Measurements from ENCODE around the gene CDC42.
"Not testable (repeated sequence)": the region's sequence is repeated elsewhere in the genome, so short reads cannot be mapped to it uniquely, and the experiment has no call there.

The CDC42 gene

GRCh38 chr1:22076346-22076745 lies 23.8 kb downstream of the CDC42 start:
- DNase-seq (ENCODE audit: insufficient read length, low spot score) (no peak), FAIRE-seq (no peak)
- no peak for TF ChIP-seq PAX5 (IDR thresholded peaks at IDR 0.05; ENCODE audit: insufficient read depth, low read length, severe bottlenecking)
- no peak for TF ChIP-seq TAF1 (IDR thresholded peaks at IDR 0.05; ENCODE audit: low read depth, low read length)
- TF ChIP-seq POLR2AphosphoS5 (IDR thresholded peaks at IDR 0.05; ENCODE audit: low read depth, low read length): no peak
- TF ChIP-seq POU2F2 (IDR thresholded peaks at IDR 0.05; ENCODE audit: low read depth, low read length): no peak
- no peak for TF ChIP-seq SPI1 (IDR thresholded peaks at IDR 0.05; ENCODE audit: low read depth, low read length)
- TF ChIP-seq POLR2A (IDR thresholded peaks at IDR 0.05; ENCODE audit: low read depth, low read length): no peak

GRCh38 chr1:22077728-22078127 lies 25.2 kb downstream of the CDC42 start:
- FAIRE-seq: peak; percentile 88
- no peak for TF ChIP-seq POLR2AphosphoS5 (IDR thresholded peaks at IDR 0.05; ENCODE audit: low read depth, low read length)
- TF ChIP-seq PAX5 (IDR thresholded peaks at IDR 0.05; ENCODE audit: insufficient read depth, low read length, severe bottlenecking): no peak
- TF ChIP-seq POU2F2 (IDR thresholded peaks at IDR 0.05; ENCODE audit: low read depth, low read length): no peak
- peak; percentile 60 for TF ChIP-seq SPI1 (IDR thresholded peaks at IDR 0.05; ENCODE audit: low read depth, low read length)
- TF ChIP-seq POLR2A (IDR thresholded peaks at IDR 0.05; ENCODE audit: low read depth, low read length): no peak
- TF ChIP-seq TAF1 (IDR thresholded peaks at IDR 0.05; ENCODE audit: low read depth, low read length): no peak
- no peak for DNase-seq (ENCODE audit: insufficient read length, low spot score)

DNA sequence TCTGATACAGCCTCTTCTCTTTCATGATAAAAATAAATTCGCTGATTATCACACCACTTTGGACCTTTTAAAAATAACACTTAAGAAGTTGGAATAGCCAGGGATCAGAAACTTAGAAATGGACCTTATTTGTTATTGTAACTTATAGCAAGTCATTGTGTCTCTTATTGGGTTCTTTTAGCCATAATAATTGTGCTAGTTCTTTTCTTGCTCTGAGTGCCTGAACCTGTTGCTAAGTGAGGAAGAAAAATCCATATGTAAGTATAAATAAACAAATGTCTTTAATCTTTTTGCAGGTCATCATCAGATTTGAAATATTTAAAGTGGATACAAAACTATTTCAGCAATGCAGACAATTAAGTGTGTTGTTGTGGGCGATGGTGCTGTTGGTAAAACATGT lies 25.6 kb downstream of the CDC42 start:
- no peak for FAIRE-seq
- no peak for DNase-seq (ENCODE audit: insufficient read length, low spot score)
- TF ChIP-seq PAX5 (IDR thresholded peaks at IDR 0.05; ENCODE audit: insufficient read depth, low read length, severe bottlenecking): no peak
- TF ChIP-seq POLR2A (IDR thresholded peaks at IDR 0.05; ENCODE audit: low read depth, low read length): no peak
- no peak for TF ChIP-seq POU2F2 (IDR thresholded peaks at IDR 0.05; ENCODE audit: low read depth, low read length)
- TF ChIP-seq POLR2AphosphoS5 (IDR thresholded peaks at IDR 0.05; ENCODE audit: low read depth, low read length): no peak
- TF ChIP-seq TAF1 (IDR thresholded peaks at IDR 0.05; ENCODE audit: low read depth, low read length): no peak
- TF ChIP-seq SPI1 (IDR thresholded peaks at IDR 0.05; ENCODE audit: low read depth, low read length): no peak

DNA sequence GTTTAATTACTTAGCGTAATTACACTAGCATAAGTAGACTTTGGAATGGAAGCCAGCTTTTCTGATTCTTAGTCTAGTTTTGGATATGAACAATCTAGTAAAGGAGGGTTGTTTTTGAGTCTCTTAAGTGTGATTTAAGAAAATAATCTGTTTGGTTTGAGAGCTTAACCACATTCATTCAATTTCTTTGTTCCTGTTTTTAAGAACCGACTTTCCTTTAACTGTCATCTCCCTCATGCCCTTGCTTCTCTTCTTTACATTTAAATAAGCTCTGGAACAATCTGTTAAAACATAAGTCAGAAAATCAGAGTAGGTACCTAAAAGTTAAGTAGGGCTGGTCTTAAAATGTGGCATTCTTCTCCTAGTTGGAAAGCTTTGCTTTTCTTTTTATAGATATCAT lies 27.7 kb downstream of the CDC42 start:
- no peak for FAIRE-seq
- DNase-seq (ENCODE audit: insufficient read length, low spot score): no peak

DNA sequence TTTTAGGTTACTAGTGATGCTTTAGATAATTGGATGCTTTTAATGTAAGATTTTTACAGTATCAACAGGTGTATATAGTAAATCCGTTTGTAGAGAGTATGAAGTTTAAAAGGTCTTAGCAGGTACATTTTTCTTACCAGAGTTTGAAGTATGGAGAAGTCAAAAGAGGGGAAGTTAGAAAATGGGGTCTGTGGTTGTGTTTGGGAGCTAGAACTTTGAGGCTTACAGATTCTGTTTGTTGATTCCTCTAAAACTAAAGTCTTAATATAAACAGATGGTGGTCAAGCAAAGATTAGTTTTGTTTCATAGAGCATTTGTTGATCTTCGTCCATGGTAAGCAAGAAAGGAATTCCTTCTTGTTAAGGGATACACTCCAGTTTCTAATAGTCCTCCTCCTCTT lies 35.8 kb downstream of the CDC42 start:
- no peak for DNase-seq (ENCODE audit: insufficient read length, low spot score)
- TF ChIP-seq POLR2AphosphoS5 (IDR thresholded peaks at IDR 0.05; ENCODE audit: low read depth, low read length) (no peak), TAF1 (IDR thresholded peaks at IDR 0.05; ENCODE audit: low read depth, low read length) (no peak), PAX5 (IDR thresholded peaks at IDR 0.05; ENCODE audit: insufficient read depth, low read length, severe bottlenecking) (no peak), SPI1 (IDR thresholded peaks at IDR 0.05; ENCODE audit: low read depth, low read length) (no peak), POLR2A (IDR thresholded peaks at IDR 0.05; ENCODE audit: low read depth, low read length) (no peak), POU2F2 (IDR thresholded peaks at IDR 0.05; ENCODE audit: low read depth, low read length) (no peak)

More for the DNA sequence above, 27.7 kb downstream of the CDC42 start:
- no peak for TF ChIP-seq POU2F2 (IDR thresholded peaks at IDR 0.05; ENCODE audit: low read depth, low read length)
- TF ChIP-seq PAX5 (IDR thresholded peaks at IDR 0.05; ENCODE audit: insufficient read depth, low read length, severe bottlenecking): no peak
- no peak for TF ChIP-seq POLR2AphosphoS5 (IDR thresholded peaks at IDR 0.05; ENCODE audit: low read depth, low read length)
- TF ChIP-seq POLR2A (IDR thresholded peaks at IDR 0.05; ENCODE audit: low read depth, low read length): no peak
- no peak for TF ChIP-seq TAF1 (IDR thresholded peaks at IDR 0.05; ENCODE audit: low read depth, low read length)

DNA sequence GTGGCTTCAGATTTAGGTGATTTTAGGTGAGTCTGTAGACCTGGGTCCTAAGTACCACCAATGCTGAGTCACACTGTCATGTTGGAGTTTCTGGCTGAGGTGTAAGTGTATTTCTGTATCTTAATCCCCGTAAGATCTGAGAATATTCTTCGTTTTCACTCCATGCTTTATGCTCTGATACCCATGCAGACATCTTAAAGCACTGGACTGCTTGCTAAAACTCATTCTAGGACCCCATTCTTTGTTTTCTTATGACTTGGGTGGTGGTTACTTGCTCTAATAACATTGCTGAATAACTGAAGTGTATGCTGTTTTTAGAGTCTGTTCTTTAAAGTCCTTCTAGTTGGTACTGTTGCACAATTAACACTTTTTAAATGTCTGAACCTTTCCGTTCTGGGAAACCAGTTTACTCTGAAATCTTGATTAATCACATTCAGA lies 36.6 kb downstream of the CDC42 start:
- no peak for DNase-seq (ENCODE audit: insufficient read length, low spot score)
- TF ChIP-seq PAX5 (IDR thresholded peaks at IDR 0.05; ENCODE audit: insufficient read depth, low read length, severe bottlenecking) (no peak), POLR2AphosphoS5 (IDR thresholded peaks at IDR 0.05; ENCODE audit: low read depth, low read length) (no peak), POU2F2 (IDR thresholded peaks at IDR 0.05; ENCODE audit: low read depth, low read length) (no peak), POLR2A (IDR thresholded peaks at IDR 0.05; ENCODE audit: low read depth, low read length) (no peak), TAF1 (IDR thresholded peaks at IDR 0.05; ENCODE audit: low read depth, low read length) (no peak), SPI1 (IDR thresholded peaks at IDR 0.05; ENCODE audit: low read depth, low read length) (no peak)
- peak; percentile 26 for FAIRE-seq

More for the DNA sequence above, 35.8 kb downstream of the CDC42 start:
- FAIRE-seq: no peak

DNA sequence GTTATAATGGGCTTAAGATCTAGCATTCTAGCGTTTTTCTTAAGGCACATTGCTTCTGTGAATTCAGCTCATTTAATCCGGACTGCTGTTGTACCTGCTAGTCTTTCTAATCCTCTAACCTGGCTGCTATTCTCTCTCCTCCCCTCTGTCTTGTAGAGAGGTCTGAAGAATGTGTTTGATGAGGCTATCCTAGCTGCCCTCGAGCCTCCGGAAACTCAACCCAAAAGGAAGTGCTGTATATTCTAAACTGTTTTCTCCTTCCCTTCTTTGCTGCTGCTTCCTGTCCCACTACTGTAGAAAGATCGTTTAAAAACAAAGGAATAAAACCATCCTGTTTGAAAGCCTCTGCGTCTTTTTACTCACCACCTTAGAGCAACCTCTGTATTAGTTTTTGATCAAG lies 37.3 kb downstream of the CDC42 start:
- TF ChIP-seq POLR2A (IDR thresholded peaks at IDR 0.05; ENCODE audit: low read depth, low read length) (no peak), POLR2AphosphoS5 (IDR thresholded peaks at IDR 0.05; ENCODE audit: low read depth, low read length) (no peak), SPI1 (IDR thresholded peaks at IDR 0.05; ENCODE audit: low read depth, low read length) (0 out of 2 replicates have a peak, but pooled peaks have one; percentile 15), PAX5 (IDR thresholded peaks at IDR 0.05; ENCODE audit: insufficient read depth, low read length, severe bottlenecking) (no peak), TAF1 (IDR thresholded peaks at IDR 0.05; ENCODE audit: low read depth, low read length) (no peak), POU2F2 (IDR thresholded peaks at IDR 0.05; ENCODE audit: low read depth, low read length) (no peak)
- peak; percentile 70 for FAIRE-seq
- DNase-seq (ENCODE audit: insufficient read length, low spot score): no peak

DNA sequence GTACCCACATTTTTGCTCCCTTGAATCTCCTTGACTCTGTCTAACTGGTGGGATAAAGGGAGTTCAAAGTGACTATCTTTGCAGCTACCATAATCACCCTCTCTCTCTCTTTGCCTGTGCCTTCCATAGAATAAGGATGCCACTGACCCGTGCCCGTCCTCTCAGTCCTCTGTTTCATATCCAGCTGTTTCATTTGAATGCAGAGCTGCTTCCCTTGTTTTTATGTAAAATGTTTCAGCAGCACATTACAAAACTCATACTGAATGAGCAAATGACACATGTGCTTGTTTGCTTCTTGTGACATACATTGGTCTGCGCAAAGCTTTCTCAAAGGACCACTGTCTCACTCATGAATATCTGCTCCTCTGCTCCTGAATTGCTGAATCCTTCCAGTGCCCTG lies 38.4 kb downstream of the CDC42 start:
- TF ChIP-seq TAF1 (IDR thresholded peaks at IDR 0.05; ENCODE audit: low read depth, low read length) (no peak), POLR2A (IDR thresholded peaks at IDR 0.05; ENCODE audit: low read depth, low read length) (no peak), SPI1 (IDR thresholded peaks at IDR 0.05; ENCODE audit: low read depth, low read length) (no peak), POU2F2 (IDR thresholded peaks at IDR 0.05; ENCODE audit: low read depth, low read length) (no peak), POLR2AphosphoS5 (IDR thresholded peaks at IDR 0.05; ENCODE audit: low read depth, low read length) (no peak), PAX5 (IDR thresholded peaks at IDR 0.05; ENCODE audit: insufficient read depth, low read length, severe bottlenecking) (no peak)
- FAIRE-seq (no peak), DNase-seq (ENCODE audit: insufficient read length, low spot score) (no peak)

- not testable (repeated sequence) for DNase-seq (ENCODE audit: insufficient read length, low spot score)
- FAIRE-seq: peak; percentile 28
- peak; percentile 51; the same call in 1 of the 2 replicates for TF ChIP-seq POU2F2 (IDR thresholded peaks at IDR 0.05; ENCODE audit: low read depth, low read length)
Observed at GRCh38 chr1:22092026-22092768, 39.7 kb downstream of the CDC42 start.

DNA sequence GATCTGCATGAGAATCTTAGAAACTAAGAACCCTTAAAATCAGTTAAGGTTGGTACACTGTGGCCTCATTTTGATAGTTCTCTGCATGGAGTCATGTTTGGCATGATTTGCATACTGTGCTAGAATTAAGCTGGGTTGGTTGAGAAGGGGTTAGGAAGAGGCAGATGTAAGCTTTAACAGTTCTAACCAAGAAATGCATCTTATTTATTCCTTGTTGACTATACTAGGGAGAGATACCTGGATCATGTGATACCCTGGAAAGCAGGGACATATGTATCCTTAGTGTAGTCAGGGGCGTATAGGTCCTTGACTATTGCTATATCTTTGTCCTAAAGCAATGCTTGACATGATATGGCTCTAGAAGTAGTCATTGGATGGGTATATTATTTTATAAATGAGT lies 41.0 kb downstream of the CDC42 start:
- TF ChIP-seq POLR2AphosphoS5 (IDR thresholded peaks at IDR 0.05; ENCODE audit: low read depth, low read length) (0 out of 2 replicates have a peak, but pooled peaks have one; percentile 39), SPI1 (IDR thresholded peaks at IDR 0.05; ENCODE audit: low read depth, low read length) (no peak)
- DNase-seq (ENCODE audit: insufficient read length, low spot score): no peak

More for the DNA sequence above, 41.0 kb downstream of the CDC42 start:
- no peak for FAIRE-seq
